ENCODE data around the gene GRAMD2A. TPM values are rescaled to one million over a fixed set of nuclear protein-coding genes. Genes with fewer than 3 reads are reported as not detected.

Gene GRAMD2A
- total RNA-seq, 2 donors from 2014 or later, result 2.0 TPM

DNA sequence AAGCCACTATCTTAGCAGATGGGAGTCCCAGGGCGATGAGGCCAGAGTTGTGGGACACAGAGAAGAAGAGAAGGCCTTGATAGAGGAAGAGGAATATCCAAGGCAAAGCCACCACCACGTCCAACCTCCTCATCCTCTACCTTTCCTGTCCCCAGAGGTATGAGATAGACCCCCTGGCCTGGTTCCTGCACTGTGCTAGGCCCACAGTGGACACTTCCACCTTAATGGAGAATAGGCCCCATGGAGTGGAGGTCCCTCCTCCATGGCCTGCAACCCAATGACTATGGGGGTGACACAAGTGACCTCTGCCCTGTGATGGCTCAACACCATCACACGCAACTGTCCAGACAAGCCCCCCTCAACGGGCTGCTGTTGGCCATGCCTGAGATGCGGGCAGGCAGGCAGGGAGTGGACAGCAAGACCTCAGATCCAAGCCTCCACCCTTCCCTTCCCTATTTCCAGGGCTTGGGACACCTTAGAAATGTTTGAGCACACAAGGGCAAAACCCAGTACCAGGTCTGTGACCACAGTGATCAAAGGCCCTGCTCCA lies 36.8 kb downstream of the GRAMD2A start:
- no peaks in the 10 kb centered on the region for H3K9me3 Mint-ChIP-seq
- no peak for DNase-seq
- WGBS, 2 experiments (ENCODE audit: insufficient coverage in 1 of 2, insufficient read length in 1 of 2), result 83 to 100% methylated on average over 2 to 5 of the region's 5 CpGs

DNA sequence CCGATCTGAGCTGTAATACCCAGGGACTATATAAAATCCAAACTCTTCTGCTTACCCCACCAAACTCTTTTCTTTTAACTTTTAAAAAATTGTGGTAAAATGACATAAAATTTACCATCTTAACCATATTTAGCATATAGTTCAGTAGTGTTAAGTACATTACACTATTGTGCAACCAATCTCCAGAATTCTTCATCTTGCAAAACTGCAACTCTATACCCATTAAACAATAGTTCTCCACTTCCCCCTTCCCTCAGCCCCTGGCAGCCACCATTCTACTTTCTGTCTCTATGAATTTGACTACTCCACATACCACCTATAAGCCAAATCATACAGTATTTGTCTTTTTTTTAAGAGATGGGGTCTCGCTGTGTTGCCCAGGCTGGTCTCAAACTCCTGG lies 40.7 kb downstream of the GRAMD2A start:
- Mint-ChIP-seq H3K36me3 (ENCODE audit: low read depth) (no peaks in the 10 kb centered on the region), H3K4me3 (no peak overlapping the region), H3K4me1 (peaks cover 21% of the 10 kb centered on the region), H3K9me3 (no peaks in the 10 kb centered on the region), H3K27me3 (ENCODE audit: insufficient read depth) (peaks cover 18% of the 10 kb centered on the region), H3K27ac (no peak overlapping the region)
- no peak overlapping the region for H3K9ac ChIP-seq (ENCODE audit: extremely low read depth, low read length, poor library complexity, severe bottlenecking)
- WGBS, 2 experiments (ENCODE audit: insufficient coverage in 1 of 2, insufficient read length in 1 of 2), result 84 to 100% methylated on average over 2 of the region's 2 CpGs
- TF ChIP-seq, protein P1, sequence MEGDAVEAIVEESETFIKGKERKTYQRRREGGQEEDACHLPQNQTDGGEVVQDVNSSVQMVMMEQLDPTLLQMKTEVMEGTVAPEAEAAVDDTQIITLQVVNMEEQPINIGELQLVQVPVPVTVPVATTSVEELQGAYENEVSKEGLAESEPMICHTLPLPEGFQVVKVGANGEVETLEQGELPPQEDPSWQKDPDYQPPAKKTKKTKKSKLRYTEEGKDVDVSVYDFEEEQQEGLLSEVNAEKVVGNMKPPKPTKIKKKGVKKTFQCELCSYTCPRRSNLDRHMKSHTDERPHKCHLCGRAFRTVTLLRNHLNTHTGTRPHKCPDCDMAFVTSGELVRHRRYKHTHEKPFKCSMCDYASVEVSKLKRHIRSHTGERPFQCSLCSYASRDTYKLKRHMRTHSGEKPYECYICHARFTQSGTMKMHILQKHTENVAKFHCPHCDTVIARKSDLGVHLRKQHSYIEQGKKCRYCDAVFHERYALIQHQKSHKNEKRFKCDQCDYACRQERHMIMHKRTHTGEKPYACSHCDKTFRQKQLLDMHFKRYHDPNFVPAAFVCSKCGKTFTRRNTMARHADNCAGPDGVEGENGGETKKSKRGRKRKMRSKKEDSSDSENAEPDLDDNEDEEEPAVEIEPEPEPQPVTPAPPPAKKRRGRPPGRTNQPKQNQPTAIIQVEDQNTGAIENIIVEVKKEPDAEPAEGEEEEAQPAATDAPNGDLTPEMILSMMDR (conservative IDR thresholded peaks at IDR 0.05), result no peak
- no peaks in the 10 kb centered on the region for H3K9me3 ChIP-seq (ENCODE audit: control insufficient read depth, low read length)
- H3K27me3 ChIP-seq (ENCODE audit: control insufficient read depth, insufficient read depth, low read length, poor library complexity, severe bottlenecking), result peaks cover 22% of the 10 kb centered on the region
- no peaks in the 10 kb centered on the region for H3K4me1 ChIP-seq (ENCODE audit: control insufficient read depth, insufficient read depth, low read length)
- DNase-seq, result no peak
- no peak overlapping the region for H3K4me3 ChIP-seq (ENCODE audit: low read length)
- no peak overlapping the region for H3K27ac ChIP-seq (ENCODE audit: low read depth, low read length)
- no peaks in the 10 kb centered on the region for H3K36me3 ChIP-seq (ENCODE audit: control insufficient read depth, insufficient read depth, low read length)

More for the DNA sequence above, 36.8 kb downstream of the GRAMD2A start:
- H3K27me3 ChIP-seq (ENCODE audit: control insufficient read depth, insufficient read depth, low read length, poor library complexity, severe bottlenecking), result peaks cover 2% of the 10 kb centered on the region
- H3K9ac ChIP-seq (ENCODE audit: extremely low read depth, low read length, poor library complexity, severe bottlenecking), result no peak overlapping the region
- no peak overlapping the region for H3K27ac ChIP-seq (ENCODE audit: low read depth, low read length)
- Mint-ChIP-seq H3K36me3 (ENCODE audit: low read depth) (no peaks in the 10 kb centered on the region), H3K4me3 (no peak overlapping the region), H3K27ac (no peak overlapping the region), H3K4me1 (peaks cover 8% of the 10 kb centered on the region), H3K27me3 (ENCODE audit: insufficient read depth) (peaks cover 2% of the 10 kb centered on the region)
- H3K4me3 ChIP-seq (ENCODE audit: low read length), result no peak overlapping the region
- H3K4me1 ChIP-seq (ENCODE audit: control insufficient read depth, insufficient read depth, low read length), result no peaks in the 10 kb centered on the region
- TF ChIP-seq, protein P1 (conservative IDR thresholded peaks at IDR 0.05), result no peak
- H3K36me3 ChIP-seq (ENCODE audit: control insufficient read depth, insufficient read depth, low read length), result no peaks in the 10 kb centered on the region
- no peaks in the 10 kb centered on the region for H3K9me3 ChIP-seq (ENCODE audit: control insufficient read depth, low read length)

DNA sequence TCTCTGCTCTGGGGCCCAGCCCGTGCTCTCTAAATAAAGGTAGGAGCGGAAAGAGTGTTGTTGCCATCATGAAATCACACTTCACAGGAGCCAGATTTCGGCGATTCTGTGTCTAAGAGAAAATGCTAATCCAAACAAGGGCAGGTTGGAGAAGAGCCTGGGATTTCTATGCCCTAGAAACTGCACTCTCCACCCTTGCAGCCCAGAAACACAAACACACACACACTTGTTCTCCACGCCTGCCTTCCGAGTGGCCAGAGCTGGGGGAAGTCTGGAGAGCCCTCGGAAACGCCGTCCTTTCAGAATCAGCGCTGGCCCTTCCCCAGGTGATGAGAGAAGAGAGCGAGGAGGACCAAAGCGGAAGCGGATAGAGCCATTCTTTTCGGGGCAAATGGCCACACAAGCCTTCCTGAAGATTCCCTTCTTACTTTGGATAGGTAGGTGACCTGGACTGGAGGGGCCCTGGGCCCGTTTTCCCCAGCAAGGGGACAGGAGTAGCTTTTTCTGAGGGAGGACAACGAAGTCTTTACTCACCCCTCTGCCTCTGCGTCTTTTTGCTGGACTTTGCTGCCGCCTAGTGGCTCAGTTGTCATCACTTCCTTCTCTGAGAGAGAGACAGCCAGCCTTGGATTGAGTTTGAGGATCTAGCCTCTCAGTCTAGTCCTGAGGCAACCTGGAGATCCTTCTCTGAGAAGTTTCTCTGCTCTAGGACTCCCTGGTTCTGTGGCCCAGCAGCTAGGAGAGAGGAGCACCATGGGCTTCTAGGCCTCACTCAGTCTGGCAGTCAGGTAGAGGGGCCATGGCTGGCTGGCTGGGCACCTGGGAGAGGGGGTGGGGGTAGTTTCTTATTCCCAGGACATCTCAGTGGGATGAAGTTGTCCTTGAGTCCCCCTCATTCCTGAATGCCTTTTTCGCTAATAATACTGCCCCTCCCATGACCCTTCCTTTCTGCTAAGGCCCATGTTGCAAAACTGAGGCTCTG lies 41.7 kb downstream of the GRAMD2A start:
- no peak overlapping the region for H3K4me3 ChIP-seq (ENCODE audit: low read length)
- no peak overlapping the region for H3K27ac Mint-ChIP-seq

More for the DNA sequence above, 41.7 kb downstream of the GRAMD2A start:
- Mint-ChIP-seq H3K9me3 (no peaks in the 10 kb centered on the region), H3K27me3 (ENCODE audit: insufficient read depth) (peaks cover 22% of the 10 kb centered on the region), H3K36me3 (ENCODE audit: low read depth) (no peaks in the 10 kb centered on the region), H3K4me3 (peak overlapping the region; percentile 30), H3K4me1 (peaks cover 15% of the 10 kb centered on the region)
- TF ChIP-seq, protein P1 (conservative IDR thresholded peaks at IDR 0.05), result peak; percentile 95
- H3K9ac ChIP-seq (ENCODE audit: extremely low read depth, low read length, poor library complexity, severe bottlenecking), result no peak overlapping the region
- no peaks in the 10 kb centered on the region for H3K4me1 ChIP-seq (ENCODE audit: control insufficient read depth, insufficient read depth, low read length)
- 53 to 68% methylated on average over 18 to 19 of the region's 19 CpGs for WGBS, 2 experiments (ENCODE audit: insufficient coverage in 1 of 2, insufficient read length in 1 of 2)
- DNase-seq, result peak; percentile 95
- peaks cover 27% of the 10 kb centered on the region for H3K27me3 ChIP-seq (ENCODE audit: control insufficient read depth, insufficient read depth, low read length, poor library complexity, severe bottlenecking)
- no peak overlapping the region for H3K27ac ChIP-seq (ENCODE audit: low read depth, low read length)
- H3K9me3 ChIP-seq (ENCODE audit: control insufficient read depth, low read length), result no peaks in the 10 kb centered on the region
- no peaks in the 10 kb centered on the region for H3K36me3 ChIP-seq (ENCODE audit: control insufficient read depth, insufficient read depth, low read length)
